Endothelial cell of umbilical vein (primary cell): ENCODE data around the gene CFAP97.

Experiments
- GATA2 ChIP-seq: IDR thresholded peaks from 2 replicates; pipeline ENCODE4 v1.7.0; 2011; ENCODE audit warnings: low read depth, mild to moderate bottlenecking, moderate library complexity, mixed read lengths, low read length; ENCODE audit not compliant: insufficient read length, insufficient read depth
- TF ChIP-seq, protein P1 (sequence below), 2 donors: IDR thresholded peaks; 1 replicate in 1 of 2; 2 replicates in 1 of 2; pipeline ENCODE4 v1.5.1; 2011; ENCODE audit warnings: low read length in 2 of 2, mild to moderate bottlenecking in 2 of 2, moderate library complexity in 2 of 2, control low read depth in 1 of 2, inconsistent platforms in 1 of 2, low read depth in 1 of 2; ENCODE audit not compliant: insufficient read depth in 1 of 2; ENCODE audit errors: extremely low read depth in 1 of 2

DNA sequence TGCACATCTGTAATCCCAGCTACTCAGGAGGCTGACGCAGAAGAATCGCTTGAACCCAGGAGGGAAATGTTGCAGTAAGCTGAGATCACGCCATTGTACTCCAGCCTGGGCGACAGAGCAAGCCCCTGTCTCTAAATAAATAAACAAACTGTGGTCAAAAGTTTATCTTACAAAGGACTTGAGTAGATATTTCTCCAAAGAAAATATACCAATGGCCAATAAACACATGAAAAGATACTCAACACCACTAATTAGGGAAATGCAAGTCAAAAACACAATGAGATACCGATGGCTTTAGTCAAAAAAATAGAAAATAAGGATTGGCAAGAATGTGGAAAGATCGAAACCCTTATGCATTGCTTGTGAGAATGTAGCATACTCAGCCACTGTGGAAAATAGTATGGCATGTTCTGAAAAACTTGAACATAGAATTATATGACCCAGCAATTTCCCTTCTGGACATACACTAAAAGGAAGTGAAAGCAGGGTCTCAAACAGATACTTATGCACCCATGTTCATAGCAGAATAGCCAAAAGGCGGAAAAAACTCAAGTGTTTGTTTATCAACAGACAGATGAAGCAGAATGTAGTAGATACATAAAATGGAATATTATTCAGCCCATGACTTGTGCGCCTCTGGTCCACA is 2.0 kb upstream of the CFAP97 start:
- TF ChIP-seq, protein P1, sequence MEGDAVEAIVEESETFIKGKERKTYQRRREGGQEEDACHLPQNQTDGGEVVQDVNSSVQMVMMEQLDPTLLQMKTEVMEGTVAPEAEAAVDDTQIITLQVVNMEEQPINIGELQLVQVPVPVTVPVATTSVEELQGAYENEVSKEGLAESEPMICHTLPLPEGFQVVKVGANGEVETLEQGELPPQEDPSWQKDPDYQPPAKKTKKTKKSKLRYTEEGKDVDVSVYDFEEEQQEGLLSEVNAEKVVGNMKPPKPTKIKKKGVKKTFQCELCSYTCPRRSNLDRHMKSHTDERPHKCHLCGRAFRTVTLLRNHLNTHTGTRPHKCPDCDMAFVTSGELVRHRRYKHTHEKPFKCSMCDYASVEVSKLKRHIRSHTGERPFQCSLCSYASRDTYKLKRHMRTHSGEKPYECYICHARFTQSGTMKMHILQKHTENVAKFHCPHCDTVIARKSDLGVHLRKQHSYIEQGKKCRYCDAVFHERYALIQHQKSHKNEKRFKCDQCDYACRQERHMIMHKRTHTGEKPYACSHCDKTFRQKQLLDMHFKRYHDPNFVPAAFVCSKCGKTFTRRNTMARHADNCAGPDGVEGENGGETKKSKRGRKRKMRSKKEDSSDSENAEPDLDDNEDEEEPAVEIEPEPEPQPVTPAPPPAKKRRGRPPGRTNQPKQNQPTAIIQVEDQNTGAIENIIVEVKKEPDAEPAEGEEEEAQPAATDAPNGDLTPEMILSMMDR (IDR thresholded peaks at IDR 0.05; ENCODE audit: extremely low read depth in 1 of 2, insufficient read depth in 1 of 2, low read depth in 1 of 2, low read length in 2 of 2), result no peak
- no peak for TF ChIP-seq GATA2
